K562 (cell line): ENCODE measurements around the gene MSANTD1. TPM values are rescaled to one million over a fixed set of nuclear protein-coding genes. Genes with fewer than 3 reads are reported as not detected.

Source experiments
- ARNT ChIP-seq, 2 experiments: fragments of 450-650 bp; IDR thresholded peaks; 2 replicates each; pipeline ENCODE4 v1.6.1; 2016; ENCODE audit warnings: mild to moderate bottlenecking in 1 of 2
- BCOR ChIP-seq: fragments of 450-650 bp; IDR thresholded peaks from 2 replicates; pipeline ENCODE4 v1.6.1; 2016
- C11orf30 ChIP-seq: fragments of 450-650 bp; IDR thresholded peaks from 2 replicates; pipeline ENCODE4 v1.6.1; 2016; ENCODE audit warnings: low read depth, mild to moderate bottlenecking
- CBX5 ChIP-seq: IDR thresholded peaks from 2 replicates; pipeline ENCODE4 v1.6.1; 2014; ENCODE audit warnings: low read depth, borderline replicate concordance
- CXXC5 ChIP-seq: fragments of 250-450 bp; sonication (Bioruptor Pico); IDR thresholded peaks from 2 replicates; pipeline ENCODE4 v1.8.0; 2022; ENCODE audit warnings: inconsistent platforms, mild to moderate bottlenecking, moderate library complexity
- EGR1 ChIP-seq: fragments of 450-650 bp; conservative IDR thresholded peaks from 2 replicates; pipeline ENCODE4 v1.6.1; 2017; ENCODE audit warnings: mild to moderate bottlenecking
- HMGN3 ChIP-seq: IDR thresholded peaks from 2 replicates; pipeline ENCODE4 v1.6.1; 2011; ENCODE audit warnings: borderline replicate concordance, low read depth, mild to moderate bottlenecking, mixed read lengths, low read length; ENCODE audit not compliant: insufficient read length; ENCODE audit errors: extremely low read depth
- MYBL2 ChIP-seq, 2 experiments: fragments of 450-650 bp in 1 of 2; sonication (generic) in 1 of 2; formaldehyde crosslinking in 1 of 2; IDR thresholded peaks; 2 replicates each; pipeline versions ENCODE4 v1.6.1 to v1.8.1; 2017 to 2022; ENCODE audit warnings: borderline replicate concordance in 1 of 2, inconsistent platforms in 1 of 2, low read depth in 1 of 2, mild to moderate bottlenecking in 1 of 2, missing genetic modification reagents in 1 of 2, moderate library complexity in 1 of 2
- RBM17 ChIP-seq: fragments of 200-400 bp; formaldehyde crosslinking; IDR thresholded peaks from 2 replicates; pipeline ENCODE4 v1.6.1; 2017; ENCODE audit warnings: low read depth, mild to moderate bottlenecking, low read length, borderline replicate concordance
- ZNF586 ChIP-seq: fragments of 450-650 bp; formaldehyde crosslinking; conservative IDR thresholded peaks from 2 replicates; pipeline ENCODE4 v1.4.0; 2020; ENCODE audit warnings: mild to moderate bottlenecking, moderate library complexity
- ZNF76 ChIP-seq: fragments of 250-450 bp; sonication (Bioruptor Pico); IDR thresholded peaks from 2 replicates; pipeline ENCODE4 v1.4.0; 2020; ENCODE audit warnings: mild to moderate bottlenecking, moderate library complexity, borderline replicate concordance
- polyA plus RNA-seq, 8 experiments: library from polyadenylated mRNA; depleted of rRNA in 4 of 8; stranded (reverse) in 5 of 8; unstranded in 3 of 8; fragments of >200 nt; fragmentation: Nextera tagmentation in 2 of 8; fragmentation: Illumina TruSeq in 1 of 8; extraction: Ambion mirVana in 2 of 8; extraction: Trizol in 1 of 8; gene quantifications; 2 replicates each; pipeline versions ENCODE4 v1.2.1 to v1.2.3, GENCODE V29; 2011 to 2014; ENCODE audit warnings: inconsistent platforms in 1 of 8, missing spikeins in 1 of 8
- total RNA-seq, 7 experiments: library from RNA; depleted of rRNA in 6 of 7; stranded (reverse); fragments of >200 nt in 6 of 7; fragmentation: Illumina TruSeq in 2 of 7; extraction: Trizol in 2 of 7; gene quantifications; 2 replicates each; pipeline versions ENCODE4 v1.2.1 to v1.2.3, GENCODE V29; 2011 to 2021; ENCODE audit warnings: low replicate concordance in 1 of 7
- TF ChIP-seq, protein P1 (sequence below), 2 experiments: fragments of 200-800 bp in 1 of 2; sonication (Bioruptor generic) in 1 of 2; sonication (generic) in 1 of 2; formaldehyde crosslinking in 1 of 2; IDR thresholded peaks in 1 of 2; conservative IDR thresholded peaks in 1 of 2; 2 replicates each; pipeline versions ENCODE4 v1.5.0 to v1.6.1; 2016 to 2020; ENCODE audit warnings: missing compliant biosample characterization in 1 of 2, missing genetic modification characterization in 1 of 2, missing genetic modification reagents in 1 of 2
- TF ChIP-seq, protein P2 (sequence below): fragments of 450-650 bp; IDR thresholded peaks from 2 replicates; pipeline ENCODE4 v1.6.1; 2016; ENCODE audit warnings: mild to moderate bottlenecking, moderate library complexity

The MSANTD1 gene
- total and polyA plus RNA-seq, 9 of the 15 experiments (the other 6 are each of a cell fraction or from before 2014, with no cell fraction given): 0.04 to 0.09 (median 0.07) TPM; not detected in 6

DNA sequence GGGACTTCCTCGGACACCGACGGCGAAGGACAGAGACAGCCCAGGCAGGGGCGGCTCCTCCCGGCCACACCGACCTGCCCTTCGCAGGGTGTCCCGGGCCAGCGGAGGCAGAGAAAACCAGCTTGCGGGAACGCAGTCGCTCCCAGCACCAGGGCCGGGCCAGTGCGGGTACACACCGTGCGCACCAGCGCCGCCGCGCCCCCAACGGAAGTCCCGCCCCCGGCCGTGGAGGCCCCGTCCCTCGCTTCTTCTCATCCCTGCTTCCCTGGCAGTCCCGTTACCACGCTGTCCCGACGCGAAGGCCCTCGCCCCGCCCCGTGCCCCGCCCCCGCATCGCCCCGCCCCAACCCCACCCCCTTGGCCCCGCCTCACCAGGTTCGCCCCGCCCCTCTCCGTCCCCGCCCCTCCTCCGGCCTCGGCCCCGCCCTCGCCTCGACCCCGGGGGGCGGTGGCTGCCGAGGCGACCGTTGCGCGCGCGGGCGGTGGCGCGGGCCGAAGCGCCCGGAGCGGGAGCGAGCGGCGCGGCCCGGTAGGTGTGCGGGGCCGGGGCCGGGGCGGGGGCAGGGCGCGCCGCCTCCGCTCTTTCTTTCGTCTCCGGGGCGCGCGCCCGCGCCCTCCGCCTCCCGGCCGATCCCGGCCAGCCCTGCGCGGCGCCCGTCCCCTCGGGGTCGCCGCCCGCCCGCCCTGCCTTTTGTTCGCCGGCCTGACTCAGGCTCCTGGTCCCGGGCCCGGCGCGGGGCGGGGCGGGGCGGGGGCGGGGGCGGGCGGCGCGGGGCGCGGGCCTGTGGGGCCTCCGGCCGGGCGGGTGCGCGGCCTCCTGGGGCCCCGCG is 43.8 kb downstream of the MSANTD1 start, which contains the start of gene RGS12 (continued):
- TF ChIP-seq, protein P1, sequence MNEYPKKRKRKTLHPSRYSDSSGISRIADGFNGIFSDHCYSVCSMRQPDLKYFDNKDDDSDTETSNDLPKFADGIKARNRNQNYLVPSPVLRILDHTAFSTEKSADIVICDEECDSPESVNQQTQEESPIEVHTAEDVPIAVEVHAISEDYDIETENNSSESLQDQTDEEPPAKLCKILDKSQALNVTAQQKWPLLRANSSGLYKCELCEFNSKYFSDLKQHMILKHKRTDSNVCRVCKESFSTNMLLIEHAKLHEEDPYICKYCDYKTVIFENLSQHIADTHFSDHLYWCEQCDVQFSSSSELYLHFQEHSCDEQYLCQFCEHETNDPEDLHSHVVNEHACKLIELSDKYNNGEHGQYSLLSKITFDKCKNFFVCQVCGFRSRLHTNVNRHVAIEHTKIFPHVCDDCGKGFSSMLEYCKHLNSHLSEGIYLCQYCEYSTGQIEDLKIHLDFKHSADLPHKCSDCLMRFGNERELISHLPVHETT (CRISPR knock-in tag; conservative IDR thresholded peaks at IDR 0.05 in 1 of 2, IDR thresholded peaks at IDR 0.05 in 1 of 2): peak in 1 of 2 experiments; percentile 83; a peak in 2 of 4 replicates
- no peak for TF ChIP-seq MYBL2 (IDR thresholded peaks at IDR 0.05; ENCODE audit: low read depth)
- TF ChIP-seq MYBL2 (CRISPR knock-in tag; IDR thresholded peaks at IDR 0.05; ENCODE audit: borderline replicate concordance): no peak
- TF ChIP-seq, protein P2, sequence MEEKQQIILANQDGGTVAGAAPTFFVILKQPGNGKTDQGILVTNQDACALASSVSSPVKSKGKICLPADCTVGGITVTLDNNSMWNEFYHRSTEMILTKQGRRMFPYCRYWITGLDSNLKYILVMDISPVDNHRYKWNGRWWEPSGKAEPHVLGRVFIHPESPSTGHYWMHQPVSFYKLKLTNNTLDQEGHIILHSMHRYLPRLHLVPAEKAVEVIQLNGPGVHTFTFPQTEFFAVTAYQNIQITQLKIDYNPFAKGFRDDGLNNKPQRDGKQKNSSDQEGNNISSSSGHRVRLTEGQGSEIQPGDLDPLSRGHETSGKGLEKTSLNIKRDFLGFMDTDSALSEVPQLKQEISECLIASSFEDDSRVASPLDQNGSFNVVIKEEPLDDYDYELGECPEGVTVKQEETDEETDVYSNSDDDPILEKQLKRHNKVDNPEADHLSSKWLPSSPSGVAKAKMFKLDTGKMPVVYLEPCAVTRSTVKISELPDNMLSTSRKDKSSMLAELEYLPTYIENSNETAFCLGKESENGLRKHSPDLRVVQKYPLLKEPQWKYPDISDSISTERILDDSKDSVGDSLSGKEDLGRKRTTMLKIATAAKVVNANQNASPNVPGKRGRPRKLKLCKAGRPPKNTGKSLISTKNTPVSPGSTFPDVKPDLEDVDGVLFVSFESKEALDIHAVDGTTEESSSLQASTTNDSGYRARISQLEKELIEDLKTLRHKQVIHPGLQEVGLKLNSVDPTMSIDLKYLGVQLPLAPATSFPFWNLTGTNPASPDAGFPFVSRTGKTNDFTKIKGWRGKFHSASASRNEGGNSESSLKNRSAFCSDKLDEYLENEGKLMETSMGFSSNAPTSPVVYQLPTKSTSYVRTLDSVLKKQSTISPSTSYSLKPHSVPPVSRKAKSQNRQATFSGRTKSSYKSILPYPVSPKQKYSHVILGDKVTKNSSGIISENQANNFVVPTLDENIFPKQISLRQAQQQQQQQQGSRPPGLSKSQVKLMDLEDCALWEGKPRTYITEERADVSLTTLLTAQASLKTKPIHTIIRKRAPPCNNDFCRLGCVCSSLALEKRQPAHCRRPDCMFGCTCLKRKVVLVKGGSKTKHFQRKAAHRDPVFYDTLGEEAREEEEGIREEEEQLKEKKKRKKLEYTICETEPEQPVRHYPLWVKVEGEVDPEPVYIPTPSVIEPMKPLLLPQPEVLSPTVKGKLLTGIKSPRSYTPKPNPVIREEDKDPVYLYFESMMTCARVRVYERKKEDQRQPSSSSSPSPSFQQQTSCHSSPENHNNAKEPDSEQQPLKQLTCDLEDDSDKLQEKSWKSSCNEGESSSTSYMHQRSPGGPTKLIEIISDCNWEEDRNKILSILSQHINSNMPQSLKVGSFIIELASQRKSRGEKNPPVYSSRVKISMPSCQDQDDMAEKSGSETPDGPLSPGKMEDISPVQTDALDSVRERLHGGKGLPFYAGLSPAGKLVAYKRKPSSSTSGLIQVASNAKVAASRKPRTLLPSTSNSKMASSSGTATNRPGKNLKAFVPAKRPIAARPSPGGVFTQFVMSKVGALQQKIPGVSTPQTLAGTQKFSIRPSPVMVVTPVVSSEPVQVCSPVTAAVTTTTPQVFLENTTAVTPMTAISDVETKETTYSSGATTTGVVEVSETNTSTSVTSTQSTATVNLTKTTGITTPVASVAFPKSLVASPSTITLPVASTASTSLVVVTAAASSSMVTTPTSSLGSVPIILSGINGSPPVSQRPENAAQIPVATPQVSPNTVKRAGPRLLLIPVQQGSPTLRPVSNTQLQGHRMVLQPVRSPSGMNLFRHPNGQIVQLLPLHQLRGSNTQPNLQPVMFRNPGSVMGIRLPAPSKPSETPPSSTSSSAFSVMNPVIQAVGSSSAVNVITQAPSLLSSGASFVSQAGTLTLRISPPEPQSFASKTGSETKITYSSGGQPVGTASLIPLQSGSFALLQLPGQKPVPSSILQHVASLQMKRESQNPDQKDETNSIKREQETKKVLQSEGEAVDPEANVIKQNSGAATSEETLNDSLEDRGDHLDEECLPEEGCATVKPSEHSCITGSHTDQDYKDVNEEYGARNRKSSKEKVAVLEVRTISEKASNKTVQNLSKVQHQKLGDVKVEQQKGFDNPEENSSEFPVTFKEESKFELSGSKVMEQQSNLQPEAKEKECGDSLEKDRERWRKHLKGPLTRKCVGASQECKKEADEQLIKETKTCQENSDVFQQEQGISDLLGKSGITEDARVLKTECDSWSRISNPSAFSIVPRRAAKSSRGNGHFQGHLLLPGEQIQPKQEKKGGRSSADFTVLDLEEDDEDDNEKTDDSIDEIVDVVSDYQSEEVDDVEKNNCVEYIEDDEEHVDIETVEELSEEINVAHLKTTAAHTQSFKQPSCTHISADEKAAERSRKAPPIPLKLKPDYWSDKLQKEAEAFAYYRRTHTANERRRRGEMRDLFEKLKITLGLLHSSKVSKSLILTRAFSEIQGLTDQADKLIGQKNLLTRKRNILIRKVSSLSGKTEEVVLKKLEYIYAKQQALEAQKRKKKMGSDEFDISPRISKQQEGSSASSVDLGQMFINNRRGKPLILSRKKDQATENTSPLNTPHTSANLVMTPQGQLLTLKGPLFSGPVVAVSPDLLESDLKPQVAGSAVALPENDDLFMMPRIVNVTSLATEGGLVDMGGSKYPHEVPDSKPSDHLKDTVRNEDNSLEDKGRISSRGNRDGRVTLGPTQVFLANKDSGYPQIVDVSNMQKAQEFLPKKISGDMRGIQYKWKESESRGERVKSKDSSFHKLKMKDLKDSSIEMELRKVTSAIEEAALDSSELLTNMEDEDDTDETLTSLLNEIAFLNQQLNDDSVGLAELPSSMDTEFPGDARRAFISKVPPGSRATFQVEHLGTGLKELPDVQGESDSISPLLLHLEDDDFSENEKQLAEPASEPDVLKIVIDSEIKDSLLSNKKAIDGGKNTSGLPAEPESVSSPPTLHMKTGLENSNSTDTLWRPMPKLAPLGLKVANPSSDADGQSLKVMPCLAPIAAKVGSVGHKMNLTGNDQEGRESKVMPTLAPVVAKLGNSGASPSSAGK: peak; percentile 17; the same call in 1 of the 2 replicates
- no peak for TF ChIP-seq RBM17
- peak; percentile 53 for TF ChIP-seq EGR1
- no peak for TF ChIP-seq ZNF586 (CRISPR knock-in tag)
- TF ChIP-seq ARNT (IDR thresholded peaks at IDR 0.05): no peak
- peak; percentile 64; the same call in 1 of the 2 replicates for TF ChIP-seq CXXC5 (CRISPR knock-in tag)
- TF ChIP-seq CBX5: no peak
- TF ChIP-seq BCOR: peak; percentile 13; the same call in 1 of the 2 replicates
- TF ChIP-seq ZNF76 (CRISPR knock-in tag): no peak
- TF ChIP-seq C11orf30: no peak
- no peak for TF ChIP-seq HMGN3
